ENCODE measurements around the gene PATE1. TPM values are rescaled to one million over a fixed set of nuclear protein-coding genes. Genes with fewer than 3 reads are reported as not detected.

PATE1 gene
- polyA plus RNA-seq, 1 donor (not counting 4 experiments of a cell fraction or from before 2014, with no cell fraction given): not detected

DNA sequence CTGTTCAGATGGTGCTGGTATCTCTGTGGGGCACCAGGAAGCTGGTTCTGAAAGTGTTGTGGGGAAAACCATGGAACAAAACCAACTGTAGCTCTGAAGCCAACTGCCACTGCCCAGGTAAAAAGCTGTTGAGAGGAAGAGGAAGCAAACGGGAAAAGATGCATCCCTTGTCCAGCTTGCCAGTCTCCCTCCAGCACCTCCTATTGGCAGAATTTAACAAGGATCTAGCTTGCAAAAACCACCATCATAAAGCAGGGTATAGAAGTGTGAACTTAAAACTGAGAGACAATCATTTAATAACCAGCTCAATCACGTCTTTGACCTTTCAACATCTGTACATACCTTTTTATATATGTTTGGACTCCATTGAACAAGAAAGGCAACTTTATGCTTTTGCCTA, 4.5 kb downstream of the PATE1 start:
- H3K27ac ChIP-seq (ENCODE audit: control insufficient read depth, insufficient read depth, low read length): no peak overlapping the region
- H3K9me3 ChIP-seq (ENCODE audit: control insufficient read depth, low read depth, low read length): no peaks in the 10 kb centered on the region
- no peak overlapping the region for H3K4me3 ChIP-seq (ENCODE audit: control insufficient read depth in 2 of 3, extremely low read depth in 1 of 3, insufficient read depth in 2 of 3, low read depth in 1 of 3, low read length in 3 of 3)
- dilution Hi-C loops (cut with MboI; ENCODE audit: extremely low pct_ligation_motif_present, low sequenced_read_pairs): no loop called here
- no peak overlapping the region for H2AFZ ChIP-seq (ENCODE audit: control insufficient read depth, low read length)
- H3K4me1 ChIP-seq (ENCODE audit: control insufficient read depth, extremely low read depth, insufficient read depth, low read length): no peaks in the 10 kb centered on the region
- no peaks in the 10 kb centered on the region for H4K20me1 ChIP-seq (ENCODE audit: control insufficient read depth, extremely low read depth, insufficient read depth, low read length)
- H3K9me1 ChIP-seq (ENCODE audit: control insufficient read depth, extremely low read depth, insufficient read depth, low read length): no peaks in the 10 kb centered on the region
- H3K27me3 ChIP-seq (ENCODE audit: control insufficient read depth, extremely low read depth, insufficient read depth, low read length): peaks cover 2% of the 10 kb centered on the region
- no peak for TF ChIP-seq EZH2 (IDR thresholded peaks at IDR 0.05; ENCODE audit: low read length)
- TF ChIP-seq, protein P1, sequence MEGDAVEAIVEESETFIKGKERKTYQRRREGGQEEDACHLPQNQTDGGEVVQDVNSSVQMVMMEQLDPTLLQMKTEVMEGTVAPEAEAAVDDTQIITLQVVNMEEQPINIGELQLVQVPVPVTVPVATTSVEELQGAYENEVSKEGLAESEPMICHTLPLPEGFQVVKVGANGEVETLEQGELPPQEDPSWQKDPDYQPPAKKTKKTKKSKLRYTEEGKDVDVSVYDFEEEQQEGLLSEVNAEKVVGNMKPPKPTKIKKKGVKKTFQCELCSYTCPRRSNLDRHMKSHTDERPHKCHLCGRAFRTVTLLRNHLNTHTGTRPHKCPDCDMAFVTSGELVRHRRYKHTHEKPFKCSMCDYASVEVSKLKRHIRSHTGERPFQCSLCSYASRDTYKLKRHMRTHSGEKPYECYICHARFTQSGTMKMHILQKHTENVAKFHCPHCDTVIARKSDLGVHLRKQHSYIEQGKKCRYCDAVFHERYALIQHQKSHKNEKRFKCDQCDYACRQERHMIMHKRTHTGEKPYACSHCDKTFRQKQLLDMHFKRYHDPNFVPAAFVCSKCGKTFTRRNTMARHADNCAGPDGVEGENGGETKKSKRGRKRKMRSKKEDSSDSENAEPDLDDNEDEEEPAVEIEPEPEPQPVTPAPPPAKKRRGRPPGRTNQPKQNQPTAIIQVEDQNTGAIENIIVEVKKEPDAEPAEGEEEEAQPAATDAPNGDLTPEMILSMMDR (optimal IDR thresholded peaks at IDR 0.05 in 1 of 3, IDR thresholded peaks at IDR 0.05 in 1 of 3, conservative IDR thresholded peaks at IDR 0.05 in 1 of 3; ENCODE audit: extremely low read depth in 1 of 3, insufficient read depth in 2 of 3, low read length in 3 of 3): peak in 2 of 3 experiments; percentile 6 to 17
- DNase-seq (ENCODE audit: low read depth, low spot score) (no peak), FAIRE-seq (no peak)
- H3K79me2 ChIP-seq (ENCODE audit: control insufficient read depth, insufficient read depth, low read length): no peaks in the 10 kb centered on the region
- no peaks in the 10 kb centered on the region for H3K36me3 ChIP-seq (ENCODE audit: control insufficient read depth in 2 of 2, extremely low read depth in 1 of 2, insufficient read depth in 2 of 2, low read length in 2 of 2)
- no peak overlapping the region for H3K9ac ChIP-seq (ENCODE audit: control insufficient read depth, extremely low read depth, insufficient read depth, low read length)
- no peak overlapping the region for H3K4me2 ChIP-seq (ENCODE audit: control insufficient read depth, extremely low read depth, insufficient read depth, low read depth, low read length)

DNA sequence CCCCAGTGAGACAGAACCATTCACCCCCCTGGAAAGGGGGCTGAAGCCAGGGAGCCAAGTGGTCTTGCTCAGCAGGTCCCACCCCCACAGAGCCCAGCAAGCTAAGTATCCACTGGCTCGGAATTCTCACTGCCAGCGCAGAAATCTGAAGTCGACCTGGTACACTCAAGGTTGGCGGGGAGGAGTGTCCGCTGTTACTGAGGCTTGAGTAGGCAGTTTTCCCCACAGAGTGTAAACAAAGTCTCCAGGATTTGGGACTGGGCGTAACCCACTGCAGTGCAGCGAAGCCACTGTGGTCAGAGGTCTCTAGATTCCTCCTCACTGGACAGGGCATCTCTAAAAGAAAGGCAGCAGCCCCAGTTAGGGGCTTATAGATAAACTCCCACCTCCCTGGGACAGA, 10.0 kb downstream of the PATE1 start:
- H3K4me1 ChIP-seq (ENCODE audit: control insufficient read depth, extremely low read depth, insufficient read depth, low read length): no peaks in the 10 kb centered on the region
- H3K79me2 ChIP-seq (ENCODE audit: control insufficient read depth, insufficient read depth, low read length): no peaks in the 10 kb centered on the region
- H3K4me2 ChIP-seq (ENCODE audit: control insufficient read depth, extremely low read depth, insufficient read depth, low read depth, low read length): no peak overlapping the region
- H3K9me1 ChIP-seq (ENCODE audit: control insufficient read depth, extremely low read depth, insufficient read depth, low read length): no peaks in the 10 kb centered on the region
- no peaks in the 10 kb centered on the region for H3K36me3 ChIP-seq (ENCODE audit: control insufficient read depth in 2 of 2, extremely low read depth in 1 of 2, insufficient read depth in 2 of 2, low read length in 2 of 2)
- H3K9ac ChIP-seq (ENCODE audit: control insufficient read depth, extremely low read depth, insufficient read depth, low read length): no peak overlapping the region
- no peaks in the 10 kb centered on the region for H3K9me3 ChIP-seq (ENCODE audit: control insufficient read depth, low read depth, low read length)
- no peak for DNase-seq (ENCODE audit: low read depth, low spot score)
- no peak overlapping the region for H3K4me3 ChIP-seq (ENCODE audit: control insufficient read depth in 2 of 3, extremely low read depth in 1 of 3, insufficient read depth in 2 of 3, low read depth in 1 of 3, low read length in 3 of 3)
- no peak overlapping the region for H3K27ac ChIP-seq (ENCODE audit: control insufficient read depth, insufficient read depth, low read length)
- H4K20me1 ChIP-seq (ENCODE audit: control insufficient read depth, extremely low read depth, insufficient read depth, low read length): no peaks in the 10 kb centered on the region
- H2AFZ ChIP-seq (ENCODE audit: control insufficient read depth, low read length): no peak overlapping the region
- no peak for TF ChIP-seq EZH2 (IDR thresholded peaks at IDR 0.05; ENCODE audit: low read length)
- TF ChIP-seq, protein P1 (optimal IDR thresholded peaks at IDR 0.05 in 1 of 3, IDR thresholded peaks at IDR 0.05 in 1 of 3, conservative IDR thresholded peaks at IDR 0.05 in 1 of 3; ENCODE audit: extremely low read depth in 1 of 3, insufficient read depth in 2 of 3, low read length in 3 of 3): no peak
- dilution Hi-C loops (cut with MboI; ENCODE audit: extremely low pct_ligation_motif_present, low sequenced_read_pairs): no loop called here
- FAIRE-seq: no peak
- no peaks in the 10 kb centered on the region for H3K27me3 ChIP-seq (ENCODE audit: control insufficient read depth, extremely low read depth, insufficient read depth, low read length)
